Activated CD8-positive, alpha-beta T cell treated with anti-CD3 and anti-CD28 coated beads, Interleukin-2, amount 10 ng/mL, durations not matched to agents 7 days and 5 days (primary cell): ENCODE measurements around the gene TANK. TPM values are rescaled to one million over a fixed set of nuclear protein-coding genes. Genes with fewer than 3 reads are reported as not detected.
A peak's percentile ranks its signal among the peaks of the same experiment; 100 is the strongest.
"Not testable (repeated sequence)": the region's sequence is repeated elsewhere in the genome, so short reads cannot be mapped to it uniquely, and the experiment has no call there.

Source experiments
- ATAC-seq: fragments of 150-1000 bp; cut with Tn5 transposase; one replicate; pipeline ENCODE4 v1.10.0; 2021; ENCODE audit warnings: moderate library complexity
- CTCF ChIA-PET: fragments of 350-600 bp; sonication (Branson Sonifier 250); formaldehyde crosslinking; loops from one replicate; lab custom pipeline; 2021; ENCODE audit warnings: antibody characterized with exemption; lab: Charles Lee
- POLR2A ChIA-PET: fragments of 350-600 bp; sonication (Branson Sonifier 250); formaldehyde crosslinking; loops from one replicate; lab custom pipeline; 2021; ENCODE audit warnings: antibody characterized with exemption; lab: Charles Lee
- DNase-seq: peaks from one replicate; pipeline ENCODE4 v3.0.0-alpha.2; 2020
- H3K27ac Mint-ChIP-seq: one replicate; pipeline ENCODE4 v1.8.0; 2021; ENCODE audit warnings: mild to moderate bottlenecking, mixed read lengths
- H3K27me3 Mint-ChIP-seq: one replicate; pipeline ENCODE4 v1.8.0; 2021; ENCODE audit warnings: low read depth, mixed read lengths
- H3K36me3 Mint-ChIP-seq: one replicate; pipeline ENCODE4 v1.8.0; 2021; ENCODE audit warnings: low read depth, mixed read lengths
- H3K4me1 Mint-ChIP-seq: one replicate; pipeline ENCODE4 v1.8.0; 2021; ENCODE audit warnings: low read depth, mixed read lengths
- H3K4me3 Mint-ChIP-seq: one replicate; pipeline ENCODE4 v1.8.0; 2021; ENCODE audit warnings: mild to moderate bottlenecking, mixed read lengths
- H3K9me3 Mint-ChIP-seq: one replicate; pipeline ENCODE4 v1.8.0; 2022; ENCODE audit warnings: mixed read lengths; ENCODE audit not compliant: insufficient read depth
- total RNA-seq, 2 experiments: library from RNA; stranded (reverse); gene quantifications; one replicate each; pipeline ENCODE4 v1.2.3, GENCODE V29; 2021

Gene TANK
- total RNA-seq, 2 experiments from 2014 or later: 68.2 to 71.6 TPM

- ChIA-PET POLR2A (no interaction called here), CTCF (interaction anchor here (1.3 to 2.1 kb wide), 2 partner anchors 23 to 27 kb away, joined by 5 to 8 read pairs; no protein-coding TSS in a partner anchor)
- H3K27me3 Mint-ChIP-seq: peaks cover 22% of the 10 kb centered on the region
- ATAC-seq: no peak
- H3K36me3 Mint-ChIP-seq: peaks cover 17% of the 10 kb centered on the region
- no peaks in the 10 kb centered on the region for H3K9me3 Mint-ChIP-seq
- no peak for DNase-seq
- peak overlapping the region; percentile 89 for H3K4me3 Mint-ChIP-seq
- H3K4me1 Mint-ChIP-seq: peaks cover 41% of the 10 kb centered on the region
- H3K27ac Mint-ChIP-seq: no peak overlapping the region
These were observed 86.1 kb downstream of the TANK start for GRCh38 chr2:161246281-161246680.

- CTCF ChIA-PET: interaction anchor here (0.6 to 2.1 kb wide), 19 partner anchors 9 to 722 kb away, joined by 3 to 18 read pairs (median 4); no protein-coding TSS in a partner anchor
These were observed 90.7 kb downstream of the TANK start for GRCh38 chr2:161250864-161251436.

GRCh38 chr2:161257123-161257952, 97.1 kb downstream of the TANK start:
- ChIA-PET CTCF (interaction anchor here (2.6 kb wide), 1 partner anchor 17 kb away, joined by 7 read pairs; no protein-coding TSS in a partner anchor), POLR2A (no interaction called here)
- ATAC-seq (no peak), DNase-seq (no peak)
- H3K4me1 Mint-ChIP-seq: no peaks in the 10 kb centered on the region
- H3K9me3 Mint-ChIP-seq: no peaks in the 10 kb centered on the region
- H3K27me3 Mint-ChIP-seq: peaks cover 2% of the 10 kb centered on the region
- no peak overlapping the region for H3K27ac Mint-ChIP-seq
- no peaks in the 10 kb centered on the region for H3K36me3 Mint-ChIP-seq
- H3K4me3 Mint-ChIP-seq: no peak overlapping the region

More at GRCh38 chr2:161250864-161251436, 90.7 kb downstream of the TANK start:
- H3K27ac Mint-ChIP-seq: no peak overlapping the region
- peak; percentile 32 for DNase-seq
- peaks cover 19% of the 10 kb centered on the region for H3K27me3 Mint-ChIP-seq
- peaks cover 9% of the 10 kb centered on the region for H3K36me3 Mint-ChIP-seq
- H3K4me1 Mint-ChIP-seq: peaks cover 13% of the 10 kb centered on the region
- POLR2A ChIA-PET: no interaction called here
- peak; percentile 72 for ATAC-seq
- H3K4me3 Mint-ChIP-seq: no peak overlapping the region
- no peaks in the 10 kb centered on the region for H3K9me3 Mint-ChIP-seq

- Mint-ChIP-seq H3K27me3 (peaks cover 19% of the 10 kb centered on the region), H3K4me1 (no peaks in the 10 kb centered on the region), H3K36me3 (no peaks in the 10 kb centered on the region), H3K9me3 (no peaks in the 10 kb centered on the region), H3K4me3 (no peak overlapping the region), H3K27ac (no peak overlapping the region)
- ATAC-seq (no peak), DNase-seq (no peak)
- ChIA-PET CTCF (interaction anchor here (1.4 to 3.0 kb wide), 2 partner anchors 8 to 15 kb away, joined by 10 to 15 read pairs; no protein-coding TSS in a partner anchor), POLR2A (interaction anchor here (0.7 kb wide), 1 partner anchor 1053 kb away, joined by 3 read pairs; no protein-coding TSS in a partner anchor)
These were observed 105.6 kb downstream of the TANK start for GRCh38 chr2:161265874-161266273.

- DNase-seq (no peak), ATAC-seq (no peak)
- H3K4me1 Mint-ChIP-seq: peaks cover 3% of the 10 kb centered on the region
- H3K4me3 Mint-ChIP-seq: no peak overlapping the region
- ChIA-PET CTCF (interaction anchor here (1.3 to 1.5 kb wide), 2 partner anchors 19 to 205 kb away, joined by 3 to 4 read pairs; no protein-coding TSS in a partner anchor), POLR2A (no interaction called here)
- H3K27ac Mint-ChIP-seq: no peak overlapping the region
- H3K36me3 Mint-ChIP-seq: no peaks in the 10 kb centered on the region
- H3K27me3 Mint-ChIP-seq: peaks cover 26% of the 10 kb centered on the region
- no peaks in the 10 kb centered on the region for H3K9me3 Mint-ChIP-seq
These were observed 108.9 kb downstream of the TANK start for GRCh38 chr2:161269111-161269510.

GRCh38 chr2:161273038-161273760, 113.0 kb downstream of the TANK start:
- DNase-seq (peak; percentile 55), ATAC-seq (peak; percentile 65)
- Mint-ChIP-seq H3K4me3 (no peak overlapping the region), H3K9me3 (no peaks in the 10 kb centered on the region), H3K4me1 (peaks cover 3% of the 10 kb centered on the region), H3K27ac (no peak overlapping the region), H3K27me3 (peaks cover 23% of the 10 kb centered on the region), H3K36me3 (no peaks in the 10 kb centered on the region)
- POLR2A ChIA-PET: no interaction called here
- CTCF ChIA-PET: interaction anchor here (0.7 to 2.9 kb wide), 23 partner anchors 9 to 940 kb away, joined by 3 to 18 read pairs (median 4); partner anchors contain the start of gene PSMD14

GRCh38 chr2:161278564-161279229, 118.5 kb downstream of the TANK start:
- POLR2A ChIA-PET, ATAC-seq, H3K36me3 Mint-ChIP-seq, H3K4me1 Mint-ChIP-seq, H3K4me3 Mint-ChIP-seq, H3K27ac Mint-ChIP-seq, H3K9me3 Mint-ChIP-seq: not testable (repeated sequence)
- CTCF ChIA-PET: interaction anchor here (1.0 kb wide), 1 partner anchor 55 kb away, joined by 3 read pairs; no protein-coding TSS in a partner anchor
- H3K27me3 Mint-ChIP-seq: peaks cover 15% of the 10 kb centered on the region
- DNase-seq: peak; percentile 29

GRCh38 chr2:161279230-161279815, 119.1 kb downstream of the TANK start:
- CTCF ChIA-PET, POLR2A ChIA-PET, H3K4me3 Mint-ChIP-seq, H3K36me3 Mint-ChIP-seq, H3K4me1 Mint-ChIP-seq, H3K27ac Mint-ChIP-seq, DNase-seq, ATAC-seq, H3K9me3 Mint-ChIP-seq: not testable (repeated sequence)
- H3K27me3 Mint-ChIP-seq: peaks cover 19% of the 10 kb centered on the region

- H3K4me1 Mint-ChIP-seq, POLR2A ChIA-PET, CTCF ChIA-PET, H3K4me3 Mint-ChIP-seq, H3K27ac Mint-ChIP-seq, H3K36me3 Mint-ChIP-seq, ATAC-seq, H3K9me3 Mint-ChIP-seq: not testable (repeated sequence)
- DNase-seq: peak; percentile 60
- H3K27me3 Mint-ChIP-seq: peaks cover 20% of the 10 kb centered on the region
These were observed 120.7 kb downstream of the TANK start for GRCh38 chr2:161280906-161281323.

GRCh38 chr2:161281615-161282310, 121.5 kb downstream of the TANK start:
- H3K36me3 Mint-ChIP-seq, H3K4me3 Mint-ChIP-seq, ATAC-seq, H3K4me1 Mint-ChIP-seq, DNase-seq, H3K9me3 Mint-ChIP-seq, H3K27ac Mint-ChIP-seq, POLR2A ChIA-PET: not testable (repeated sequence)
- peaks cover 20% of the 10 kb centered on the region for H3K27me3 Mint-ChIP-seq
- CTCF ChIA-PET: interaction anchor here (0.7 kb wide), 1 partner anchor 27 kb away, joined by 3 read pairs; the partner anchor contains the start of gene PSMD14
